Measurements from ENCODE around the gene C16orf87.
"Not testable (repeated sequence)": the region's sequence is repeated elsewhere in the genome, so short reads cannot be mapped to it uniquely, and the experiment has no call there.

C16orf87 gene

DNA sequence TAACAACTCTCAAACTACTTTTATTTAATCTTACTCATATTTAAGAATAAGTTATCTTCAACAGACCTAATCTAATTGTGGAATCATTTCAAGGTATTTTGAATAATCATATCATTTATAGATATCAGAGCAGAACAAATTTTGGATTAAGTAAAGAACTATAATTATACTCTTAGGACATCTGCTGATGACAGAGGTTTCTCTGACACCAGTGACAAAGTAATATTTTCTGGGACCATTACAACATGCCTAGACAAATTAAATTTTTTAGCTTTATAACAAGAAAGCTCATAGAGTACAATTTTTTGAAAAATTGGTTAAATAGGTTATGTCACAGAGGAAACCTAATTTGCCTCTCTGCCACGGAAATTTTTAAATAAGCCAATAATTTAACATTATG is 30.5 kb downstream of the C16orf87 start:
- no peak for DNase-seq (ENCODE audit: low read depth)

DNA sequence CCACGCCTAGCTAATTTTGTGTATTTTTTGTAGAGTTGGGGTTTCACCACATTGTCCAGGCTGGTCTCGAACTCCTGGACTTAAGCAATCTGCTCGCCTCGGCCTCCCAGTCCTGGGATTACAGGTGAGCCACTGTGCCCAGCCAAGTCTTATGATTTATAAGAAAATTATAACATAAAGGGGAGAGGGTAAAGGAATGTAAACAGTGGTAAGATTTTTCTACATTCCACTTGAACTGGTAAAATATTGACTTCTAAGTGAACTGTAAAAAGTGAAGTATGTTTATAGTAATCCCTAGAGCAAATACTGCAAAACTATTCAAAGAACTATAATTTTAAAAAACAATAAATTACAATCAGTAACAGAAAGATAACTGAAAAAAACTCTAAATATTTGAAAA is 33.5 kb downstream of the C16orf87 start:
- no peak for DNase-seq (ENCODE audit: low read depth)

DNA sequence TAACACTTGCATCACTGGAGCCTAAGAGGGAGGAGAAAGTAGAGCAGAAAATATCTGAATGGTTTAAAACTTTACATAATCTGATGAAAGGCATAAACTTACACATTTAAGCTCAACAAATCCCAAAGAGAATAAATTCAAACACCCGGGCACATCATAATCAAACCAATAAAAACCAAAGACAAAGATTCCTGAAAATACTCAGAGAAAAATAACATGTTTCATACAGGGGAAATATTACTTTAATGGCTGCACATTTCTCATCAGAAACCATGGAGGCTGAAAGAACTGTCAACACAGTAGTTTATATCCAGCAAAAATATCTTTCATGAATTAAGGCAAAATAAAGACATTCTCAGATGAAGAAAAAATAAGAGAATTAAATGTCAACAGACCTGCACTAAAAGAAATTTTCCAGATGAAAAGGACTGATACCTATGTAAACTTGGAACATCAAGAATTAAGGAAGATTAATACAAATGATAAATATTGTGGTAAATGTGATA is 34.2 kb downstream of the C16orf87 start:
- no peak for DNase-seq (ENCODE audit: low read depth)

DNA sequence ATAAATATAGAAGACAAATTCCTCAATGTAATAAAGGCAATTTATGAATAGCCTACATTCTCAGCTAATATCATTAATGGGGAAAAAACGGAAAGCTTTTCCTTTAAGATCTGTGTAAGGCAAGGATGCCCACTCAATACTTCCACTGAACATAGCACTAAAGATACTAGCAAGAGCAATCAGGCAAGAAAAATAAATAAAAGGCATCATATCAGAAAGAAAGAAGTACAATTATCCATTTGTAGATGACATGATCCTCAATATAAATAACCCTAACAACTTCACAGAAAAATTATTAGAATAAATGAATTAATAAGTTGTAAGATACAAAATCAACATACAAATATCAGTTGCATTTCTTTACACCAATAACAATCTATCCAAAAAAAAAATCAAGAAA is 37.1 kb downstream of the C16orf87 start:
- DNase-seq (ENCODE audit: low read depth), result no peak

DNA sequence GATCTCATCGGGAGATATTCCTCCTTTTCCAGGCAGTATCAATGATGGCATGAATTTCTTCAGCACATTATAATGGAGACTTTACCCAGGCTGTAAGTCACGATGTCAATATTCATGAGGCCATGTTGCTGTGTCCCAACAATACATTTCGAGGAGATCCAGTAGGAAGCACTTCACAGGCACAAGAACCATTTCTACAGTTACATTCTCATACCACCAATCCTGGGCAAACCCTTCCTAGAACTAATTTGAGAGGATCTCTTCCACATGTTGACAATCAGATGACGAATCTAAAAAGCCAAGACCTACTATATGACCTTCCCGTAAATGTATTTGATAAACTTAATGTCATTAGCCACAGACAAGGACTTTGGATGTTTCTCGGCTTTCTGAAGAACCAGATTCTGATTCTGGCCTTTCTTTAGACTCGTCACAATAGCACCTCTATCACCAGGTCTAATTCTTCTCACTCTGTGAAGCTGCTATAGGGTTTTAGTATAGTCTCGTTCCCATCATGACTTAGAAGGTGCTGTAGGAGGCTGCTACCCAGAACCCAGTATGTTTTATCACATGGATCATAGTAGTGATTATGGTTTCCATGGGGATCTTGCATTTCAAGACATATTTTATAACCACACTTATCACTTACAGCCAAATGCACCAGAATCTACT is 40.2 kb downstream of the C16orf87 start:
- DNase-seq (ENCODE audit: low read depth), result no peak

DNA sequence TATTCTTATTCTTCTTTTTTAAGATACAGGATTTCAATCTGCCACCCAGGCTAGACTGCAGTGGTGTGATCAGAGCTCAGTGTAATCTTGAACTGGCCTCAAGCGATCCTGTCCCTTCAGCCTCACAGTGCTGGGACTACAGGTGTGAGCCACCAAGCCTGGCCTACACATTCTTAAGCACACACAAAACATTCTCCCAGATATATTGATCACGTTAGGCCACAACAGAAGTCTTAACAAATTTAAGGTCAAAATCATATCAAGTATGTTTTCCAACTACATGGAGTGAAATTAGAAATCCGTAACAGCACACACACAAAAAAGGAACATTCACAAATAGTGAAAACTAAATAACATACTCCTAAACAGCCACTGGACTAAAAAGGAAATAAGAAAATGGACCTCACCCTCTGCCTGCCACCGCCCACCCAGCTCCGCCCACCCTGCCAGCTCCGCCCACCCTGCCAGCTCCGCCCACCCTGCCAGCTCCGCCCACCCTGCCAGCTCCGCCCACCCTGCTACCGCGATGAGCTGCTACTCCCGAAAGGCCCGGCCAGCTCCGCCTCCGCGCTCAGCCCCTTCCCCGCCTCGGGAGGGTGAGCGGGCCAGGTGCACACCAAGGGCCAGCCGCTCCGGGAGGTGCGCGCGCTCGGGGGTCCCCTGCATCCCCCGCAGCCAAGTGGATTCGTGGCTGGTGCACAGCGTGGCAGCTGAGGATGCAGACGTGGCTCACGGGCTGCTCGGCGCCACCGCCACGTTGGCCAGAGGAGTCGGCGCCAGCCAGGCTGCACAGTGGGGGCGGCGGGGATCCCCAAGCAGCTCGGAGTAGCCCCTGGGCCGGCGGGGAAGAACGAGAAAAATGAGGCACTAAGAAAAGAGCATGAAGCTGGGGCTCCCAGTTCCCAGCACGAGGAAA is 41.2 kb downstream of the C16orf87 start:
- DNase-seq (ENCODE audit: low read depth), result peak; percentile 79

DNA sequence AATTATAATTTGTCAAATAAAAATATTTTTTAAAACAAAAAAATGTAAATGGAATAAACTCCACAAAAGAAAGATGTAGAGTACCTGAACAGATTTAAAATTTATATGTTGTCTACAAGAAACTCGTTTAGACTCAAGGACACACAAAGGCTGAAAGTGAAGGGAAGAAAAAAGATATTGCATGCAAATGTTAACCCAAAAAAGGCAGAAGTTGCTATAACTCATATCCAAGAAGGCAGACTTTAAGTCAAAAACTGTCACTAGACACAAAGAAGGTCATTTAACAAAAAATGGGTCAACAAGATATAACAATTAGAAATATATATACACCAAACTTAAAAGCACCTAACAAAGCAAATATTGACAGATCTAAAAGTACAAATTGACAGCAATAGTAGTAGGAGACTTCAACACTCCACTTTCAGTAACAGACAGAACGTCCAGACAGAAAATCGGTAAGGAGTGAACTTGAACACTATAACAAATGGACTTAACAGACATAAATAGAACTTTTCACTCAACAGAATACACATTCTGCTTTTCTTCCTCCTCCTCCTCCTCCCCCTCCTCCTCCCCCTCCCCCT is 42.0 kb downstream of the C16orf87 start:
- DNase-seq (ENCODE audit: low read depth), result no peak

DNA sequence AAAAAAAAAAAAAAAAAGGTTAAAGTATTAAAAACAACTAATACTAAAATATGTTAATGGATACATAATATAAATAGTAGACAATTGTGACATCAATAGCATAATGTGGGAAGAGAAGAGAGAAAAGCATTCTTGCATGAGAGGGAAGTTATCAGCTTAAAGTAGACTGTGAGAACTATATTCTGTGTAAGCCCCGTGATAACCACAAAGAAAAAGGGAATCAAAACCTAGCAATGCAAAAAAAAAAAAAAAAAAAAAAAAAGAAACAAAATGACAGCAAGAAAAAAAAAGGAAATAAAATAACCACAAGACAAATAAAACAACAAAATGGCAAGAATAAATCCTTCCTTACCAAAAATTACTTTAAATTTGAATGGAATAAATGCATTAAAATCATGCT is 43.1 kb downstream of the C16orf87 start:
- DNase-seq (ENCODE audit: low read depth), result no peak

DNA sequence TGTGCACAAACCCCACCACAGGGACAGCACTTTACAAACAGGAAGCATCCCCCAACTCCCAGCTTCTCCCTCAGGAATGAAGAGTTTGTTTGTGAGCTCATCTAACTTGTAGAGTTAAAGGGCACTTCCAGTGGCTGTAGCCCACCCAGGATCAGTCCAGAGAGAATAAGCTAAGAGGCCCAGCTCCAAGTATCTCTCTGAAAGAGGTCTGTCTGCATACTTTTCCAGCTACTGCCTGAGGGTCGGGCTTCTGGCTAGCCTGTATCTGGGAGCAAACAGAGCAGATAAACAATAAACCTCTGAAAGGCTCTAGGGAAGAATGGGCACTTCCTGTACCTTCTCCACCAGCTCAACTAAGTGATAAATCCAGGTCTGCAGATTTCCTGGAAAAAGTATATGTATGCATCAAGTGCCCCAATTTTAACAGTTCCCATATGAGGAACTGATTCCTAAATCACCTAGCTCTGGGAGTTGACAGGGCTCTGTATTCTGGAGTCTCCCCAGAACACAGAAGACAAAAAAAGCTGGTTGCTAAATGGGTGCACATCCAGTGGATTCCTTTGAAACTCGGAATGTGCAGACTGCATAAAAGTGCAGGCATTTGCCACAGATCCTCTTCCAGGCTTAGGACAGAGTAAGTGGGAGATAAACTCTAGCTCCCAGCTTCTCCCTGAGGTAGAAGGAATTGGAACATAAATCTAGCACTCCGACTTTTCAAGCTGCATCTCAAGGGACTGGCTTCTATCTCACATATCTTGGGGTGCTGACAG is 45.7 kb downstream of the C16orf87 start:
- DNase-seq (ENCODE audit: low read depth), result no peak

DNA sequence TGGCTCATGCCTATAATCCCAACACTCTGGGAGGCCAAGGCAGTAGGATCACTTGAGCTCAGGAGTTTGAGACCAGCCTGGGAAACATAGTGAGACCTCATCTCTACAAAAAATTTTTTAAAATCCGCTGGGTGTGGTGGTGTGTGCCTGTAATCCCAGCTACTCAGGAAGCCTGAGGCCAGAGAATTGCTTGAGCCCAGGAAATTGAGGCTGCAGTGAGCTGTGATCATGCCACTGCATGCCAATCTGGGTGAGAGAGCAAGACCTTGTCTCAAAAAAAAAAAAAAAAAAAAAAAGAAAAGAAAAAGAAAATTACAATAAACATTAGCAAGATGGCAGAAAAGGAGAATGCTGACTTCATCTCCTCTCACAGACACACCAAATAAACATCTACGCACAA is 46.4 kb downstream of the C16orf87 start:
- DNase-seq (ENCODE audit: low read depth), result not testable (repeated sequence)

DNA sequence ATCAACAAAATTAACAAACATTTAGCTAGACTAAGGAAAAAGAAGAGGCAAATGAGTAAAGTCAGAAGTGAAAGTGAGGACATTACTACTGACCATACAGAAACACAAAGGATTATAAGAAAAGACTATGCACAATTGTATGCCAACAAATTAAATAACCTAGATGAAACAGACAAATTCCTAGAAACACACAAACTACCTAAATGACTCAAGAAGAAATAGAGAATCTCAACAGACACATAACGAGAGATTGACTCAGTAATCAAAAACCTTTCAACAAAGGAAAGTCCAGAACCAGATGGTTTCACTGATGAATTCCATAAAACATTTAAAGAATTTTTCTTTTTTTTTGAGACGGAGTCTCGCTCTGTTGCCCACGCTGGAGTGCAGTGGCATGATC is 47.2 kb downstream of the C16orf87 start:
- DNase-seq (ENCODE audit: low read depth), result no peak

DNA sequence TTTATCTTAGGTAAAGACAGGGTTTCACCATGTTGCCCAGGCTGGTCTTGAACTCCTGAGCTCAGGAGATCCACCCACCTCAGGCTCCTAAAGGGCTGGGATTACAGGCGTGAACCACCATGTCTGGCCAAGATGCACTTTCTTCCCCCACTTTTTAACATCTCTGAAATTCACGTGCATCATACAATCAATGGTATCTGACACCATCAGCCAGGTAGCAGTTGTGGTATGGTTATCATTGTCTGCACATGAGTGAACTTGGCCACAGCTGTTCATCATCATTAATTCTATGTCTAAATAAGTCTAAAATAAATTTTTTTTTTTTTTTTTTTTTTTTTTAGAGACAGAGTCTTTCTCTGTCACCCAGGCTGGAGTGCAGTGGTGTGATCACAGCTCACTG is 48.7 kb downstream of the C16orf87 start:
- no peak for DNase-seq (ENCODE audit: low read depth)

DNA sequence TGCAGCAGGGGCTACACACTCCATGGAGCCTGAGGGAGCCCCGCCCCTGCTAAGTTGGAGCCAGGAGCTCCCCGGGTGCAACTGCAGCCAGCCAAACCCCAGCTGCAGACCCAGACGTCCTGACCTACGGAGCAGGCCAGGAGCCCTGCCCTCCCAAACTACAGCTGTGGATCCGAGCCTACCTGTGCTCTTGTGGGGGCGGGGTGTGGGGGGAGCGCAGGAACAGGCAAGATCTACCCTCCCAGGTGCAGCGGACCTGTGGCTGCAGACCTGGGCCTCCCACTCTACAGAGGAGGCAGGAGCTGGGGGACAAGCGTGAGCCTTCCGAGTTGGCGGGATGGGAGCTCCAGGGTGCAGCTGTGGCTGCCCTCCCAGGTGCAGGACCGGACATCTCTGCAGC is 53.2 kb downstream of the C16orf87 start:
- DNase-seq (ENCODE audit: low read depth), result no peak

DNA sequence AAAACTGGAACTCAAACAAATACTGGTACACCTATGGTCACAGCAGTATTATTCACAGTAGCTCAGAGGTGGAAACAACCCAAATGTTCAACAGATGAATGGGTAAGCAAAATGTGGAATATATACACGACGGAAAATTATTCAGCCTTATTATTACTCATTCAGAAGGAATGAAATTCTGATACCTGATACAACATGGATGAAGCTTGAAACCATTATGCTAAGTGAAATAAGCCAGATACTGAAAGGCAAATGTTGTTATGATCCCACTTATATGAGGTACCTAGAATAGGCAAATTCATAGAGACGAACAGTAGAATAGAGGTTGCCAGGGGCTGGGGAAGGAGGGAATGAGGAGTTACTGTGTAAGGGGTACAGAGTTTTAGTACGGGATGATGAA is 55.8 kb downstream of the C16orf87 start:
- no peak for DNase-seq (ENCODE audit: low read depth)

DNA sequence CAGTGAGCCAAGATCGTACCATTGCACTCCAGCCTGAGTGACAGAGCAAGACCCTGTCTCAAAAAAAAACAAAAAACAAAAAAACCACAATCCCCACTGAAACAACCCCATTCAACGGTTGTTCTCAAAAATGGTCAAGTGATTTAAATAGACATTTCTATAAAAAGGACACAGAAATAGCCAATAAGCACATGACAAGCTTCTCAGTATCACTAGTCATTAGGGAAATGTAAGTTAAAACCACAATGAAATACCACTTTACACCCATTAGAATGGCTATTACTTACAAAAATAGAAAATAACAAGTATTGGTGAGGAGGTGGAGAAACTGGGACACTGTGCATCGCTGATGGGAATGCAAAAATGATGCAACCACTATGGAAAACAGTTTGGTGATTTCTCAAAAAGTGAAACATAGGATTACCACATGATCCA is 56.2 kb downstream of the C16orf87 start:
- DNase-seq (ENCODE audit: low read depth), result no peak

DNA sequence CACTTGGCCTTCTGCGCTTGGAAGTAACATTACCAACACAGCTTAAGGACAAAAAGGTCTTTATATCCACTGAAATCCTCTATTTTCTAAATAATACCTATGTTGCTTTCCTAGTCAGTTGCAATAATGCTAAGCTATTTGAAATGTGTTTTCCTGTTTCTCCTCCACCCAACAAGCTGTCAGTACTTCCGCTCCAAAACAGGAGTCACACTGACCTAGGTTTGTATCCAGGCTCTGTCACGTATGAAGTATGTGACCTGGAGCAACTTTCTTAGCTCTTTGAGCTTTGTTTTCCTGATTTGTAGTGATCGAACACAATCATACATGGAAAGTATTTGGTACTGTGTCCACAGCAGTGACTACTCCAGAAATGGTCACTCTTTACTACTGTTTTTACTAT is 58.5 kb downstream of the C16orf87 start:
- DNase-seq (ENCODE audit: low read depth), result no peak

DNA sequence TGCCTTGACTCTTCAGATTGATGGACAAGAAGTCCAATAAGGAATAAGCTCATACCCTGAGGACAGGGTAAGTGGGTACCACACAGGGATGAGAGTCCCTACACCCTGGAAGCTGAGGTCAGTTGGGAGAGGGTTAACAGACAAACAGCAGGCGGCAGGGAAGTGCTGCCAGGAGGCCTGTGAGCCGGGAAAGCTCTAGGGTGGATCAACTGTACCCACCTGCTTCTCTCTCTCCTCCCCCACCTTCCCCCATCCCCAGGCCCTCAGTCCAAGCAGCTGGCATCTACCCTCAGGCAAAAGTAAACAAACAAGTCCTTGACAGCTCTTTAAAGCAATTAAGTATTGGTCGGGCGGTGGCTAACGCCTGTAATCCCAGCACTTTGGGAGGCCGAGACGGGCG is 62.2 kb downstream of the C16orf87 start:
- DNase-seq (ENCODE audit: low read depth), result no peak

DNA sequence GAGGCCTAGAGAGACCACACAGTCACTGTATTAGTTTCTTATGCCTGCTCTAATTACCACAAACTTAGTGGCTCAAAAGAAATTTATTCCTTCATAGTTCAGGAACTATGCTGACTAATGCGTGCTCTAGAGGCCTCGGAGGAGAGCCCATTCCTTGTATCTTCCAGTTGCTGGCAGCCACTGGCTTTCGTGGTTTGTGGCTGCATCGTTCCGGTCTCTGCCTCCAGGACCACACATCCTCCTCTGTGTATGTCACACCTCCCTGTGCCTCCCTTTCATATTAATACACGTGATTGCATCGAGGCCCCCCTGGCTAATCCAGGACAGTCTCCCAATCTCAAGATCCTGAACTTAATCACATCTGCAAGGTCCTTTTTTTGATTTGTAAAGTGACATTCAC is 65.9 kb downstream of the C16orf87 start:
- DNase-seq (ENCODE audit: low read depth), result no peak

DNA sequence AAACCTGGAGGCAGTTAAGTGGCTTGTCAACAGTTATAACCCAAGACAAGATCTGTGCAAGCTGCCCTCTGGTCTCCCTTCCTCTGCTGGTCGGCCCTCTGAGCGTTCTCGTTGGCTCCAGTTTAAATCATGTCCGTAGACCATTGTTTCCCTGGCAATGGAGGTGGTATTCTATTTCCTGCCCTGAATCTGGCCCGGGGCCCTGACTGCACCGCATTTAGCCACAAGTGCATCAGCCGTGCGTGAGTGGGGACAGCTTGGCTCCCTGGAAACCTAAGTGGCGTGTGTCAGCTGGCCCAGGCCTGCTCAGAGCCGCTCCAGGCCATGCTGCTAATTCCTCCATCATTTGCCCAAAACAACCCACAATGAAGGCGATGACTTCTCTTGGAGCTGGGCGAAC is 67.8 kb downstream of the C16orf87 start:
- no peak for DNase-seq (ENCODE audit: low read depth)

DNA sequence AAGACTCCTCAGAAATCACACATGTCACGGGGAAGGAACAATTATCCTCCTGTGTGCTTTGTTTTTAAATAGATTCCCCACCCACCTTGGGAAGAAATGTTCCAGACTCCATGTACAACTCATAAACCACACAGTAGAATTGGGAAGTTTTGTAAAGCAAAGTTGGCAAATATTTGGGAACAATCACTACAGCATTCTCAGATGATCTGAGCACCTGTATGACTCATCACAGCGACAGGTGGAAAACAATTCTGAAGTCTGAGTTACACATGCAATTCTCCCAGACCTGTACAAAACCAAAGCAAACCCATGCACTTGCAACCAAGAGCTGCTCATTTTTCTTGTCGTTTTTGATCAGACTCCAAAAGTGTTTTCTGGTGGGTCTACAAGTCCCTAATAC is 68.4 kb downstream of the C16orf87 start:
- DNase-seq (ENCODE audit: low read depth), result no peak

DNA sequence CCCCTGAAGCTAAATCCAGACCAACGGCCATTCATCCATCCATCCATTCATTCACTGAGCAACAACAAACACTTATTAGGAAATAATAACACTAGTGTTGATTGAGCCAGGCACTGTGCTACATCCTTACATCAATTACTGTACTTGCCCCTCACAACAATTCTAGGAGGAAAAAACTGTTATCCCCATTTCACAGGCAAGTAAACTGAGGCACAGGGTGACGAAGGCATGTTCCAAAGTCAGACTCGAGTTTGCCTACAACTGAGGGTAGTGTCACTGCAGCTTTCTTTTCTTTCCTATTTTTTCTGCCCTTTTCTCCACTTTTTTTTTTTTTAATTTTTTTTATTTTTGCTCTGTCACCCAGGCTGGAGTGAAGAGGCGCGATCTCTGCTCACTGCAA is 71.7 kb downstream of the C16orf87 start:
- no peak for DNase-seq (ENCODE audit: low read depth)

DNA sequence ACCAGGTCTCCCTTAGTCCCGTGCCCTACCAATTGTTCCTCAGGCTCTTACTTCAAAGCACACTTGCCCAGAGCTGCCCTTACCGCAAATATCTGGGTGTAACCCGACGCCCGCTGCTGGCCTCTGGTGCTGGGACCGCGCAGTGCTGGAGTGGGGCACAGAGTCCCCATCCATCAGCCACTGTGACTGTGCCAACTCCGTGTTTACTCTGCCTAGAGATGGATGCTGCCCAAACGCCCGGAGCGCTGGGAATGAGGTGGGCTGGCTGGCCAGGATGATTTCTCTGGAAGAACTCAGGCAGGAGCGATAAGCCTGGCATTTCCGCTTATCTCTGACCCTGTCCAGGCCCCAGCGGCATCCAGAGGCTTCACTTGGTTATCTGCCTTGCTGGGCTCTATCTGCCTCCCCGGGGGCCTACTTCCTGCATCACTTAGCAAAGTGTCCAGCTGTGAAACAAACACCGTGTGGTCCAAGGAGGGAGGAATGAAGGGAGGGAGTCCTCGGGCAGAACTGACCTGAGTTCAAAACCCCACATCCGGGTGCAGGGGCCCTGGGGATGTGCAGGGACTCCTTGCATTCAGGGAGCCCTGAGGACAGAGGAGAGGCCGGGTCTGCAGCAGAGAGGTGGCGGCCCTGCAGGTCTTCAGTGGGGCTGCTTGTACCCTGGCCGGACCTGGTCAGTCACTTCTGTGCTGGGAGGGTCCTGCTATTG is 73.5 kb downstream of the C16orf87 start:
- no peak for DNase-seq (ENCODE audit: low read depth)
